Heart left ventricle (tissue), 16 donors: ENCODE results near the gene FBXL14. TPM values are rescaled to one million over a fixed set of nuclear protein-coding genes. Genes with fewer than 3 reads are reported as not detected.
A peak's percentile ranks its signal among the peaks of the same experiment; 100 is the strongest.

Source experiments
- ATAC-seq, 4 donors: fragments of 200-7000 bp; cut with Tn5 transposase; one replicate each; pipeline ENCODE4 v1.9.1; 2020 to 2022; ENCODE audit warnings: moderate library complexity in 4 of 4, mild to moderate bottlenecking in 3 of 4, moderate number of reproducible peaks in 1 of 4
- DNase-seq, 5 donors: peaks; one replicate each; pipeline ENCODE4 v3.0.0-alpha.2; 2020
- H3K27ac ChIP-seq, 12 donors: fragments of 200-600 bp; sonication (generic) in 4 of 12; one replicate each; pipeline versions ENCODE4 v1.5.0 to v1.8.0; 2016 to 2022; ENCODE audit warnings: mild to moderate bottlenecking in 2 of 12
- H3K27me3 ChIP-seq, 9 donors: fragments of 200-600 bp; sonication (generic) in 2 of 9; one replicate each; pipeline versions ENCODE4 v1.5.1 to v1.8.0; 2016 to 2022; ENCODE audit warnings: mild to moderate bottlenecking in 3 of 9
- H3K36me3 ChIP-seq, 9 donors: fragments of 200-600 bp; sonication (generic) in 2 of 9; one replicate each; pipeline versions ENCODE4 v1.5.0 to v1.8.0; 2018 to 2022; ENCODE audit warnings: mild to moderate bottlenecking in 2 of 9
- H3K4me1 ChIP-seq, 12 donors: fragments of 200-600 bp; sonication (generic) in 4 of 12; one replicate each; pipeline versions ENCODE4 v1.5.0 to v1.8.0; 2016 to 2022; ENCODE audit warnings: mild to moderate bottlenecking in 3 of 12
- H3K4me3 ChIP-seq, 12 donors: fragments of 200-600 bp; sonication (generic) in 4 of 12; one replicate each; pipeline versions ENCODE4 v1.5.0 to v1.8.0; 2017 to 2022; ENCODE audit warnings: mild to moderate bottlenecking in 9 of 12, moderate library complexity in 4 of 12
- H3K9me3 ChIP-seq, 12 donors: fragments of 200-600 bp; sonication (generic) in 4 of 12; one replicate each; pipeline versions ENCODE4 v1.5.0 to v1.8.0; 2016 to 2022; ENCODE audit warnings: mild to moderate bottlenecking in 1 of 12
- POLR2A ChIP-seq, 2 donors: fragments of 450-650 bp; IDR thresholded peaks; one replicate each; pipeline ENCODE4 v1.6.1; 2017; ENCODE audit warnings: antibody characterized with exemption in 2 of 2, mild to moderate bottlenecking in 2 of 2, moderate library complexity in 2 of 2
- WGBS, 4 donors: extraction: QIAGEN DNeasy Blood & Tissue Kit in 2 of 4; methylation state at CpG; one replicate each; pipeline versions ENCODE4 v1.1.5 to v1.1.7; 2013 to 2018; 5-methylcytosine and 5-hydroxymethylcytosine counted together
- intact Hi-C, 10 donors: fragments of 100-400 bp; cut with DNase I; formaldehyde crosslinking; loops; one replicate each; pipeline versions ENCODE4 v1.11.1 to v1.14.2; 2022
- polyA plus RNA-seq, 2 donors: library from polyadenylated mRNA; stranded (reverse); fragments of 200-250 nt; gene quantifications; one replicate each; pipeline ENCODE4 v1.2.3, GENCODE V29; 2013
- total RNA-seq, 9 donors: library from RNA; depleted of rRNA in 2 of 9; stranded (reverse); fragments of >200 nt in 2 of 9; fragmentation: NEBNext Ultra II Directional in 3 of 9; extraction: Animal tissue kit (Norgen Biotek cat#: 25700) in 3 of 9; gene quantifications; one replicate each; pipeline versions ENCODE4 v1.1.0 to v1.2.4, GENCODE V29; 2016 to 2023
- TF ChIP-seq, protein P1 (sequence below), 12 donors: fragments of 200-600 bp; sonication (generic) in 4 of 12; IDR thresholded peaks; one replicate each; pipeline versions ENCODE4 v1.5.0 to v1.8.0; 2018 to 2022; ENCODE audit warnings: antibody characterized with exemption in 12 of 12, mild to moderate bottlenecking in 5 of 12
- donor health status: ischemic (EF 13 %, LVEDD 7.1; RV severe dilation, severe dysfunction).
- donor health status: healthy with polysubstance abuse.
- donor health status: DM: no; HTN: yes; CAD: no.
- donor health status: DM: no; HTN: no; CAD: no.
- donor health status: ischemic (EF 25% LVEDD 6.9; RV normal size, moderate dysfunction).
- donor health status: ischemic (EF 25% LVEDD 5.7; RV mildly dilated, moderate dysfunction).
- donor health status: healthy.
- donor health status: DM: yes; HTN: yes; CAD: no.
- donor health status: ischemic (EF 35%, LVEDD 5.7; RV mildly dilated, moderate dysfunction).
- donor health status: nonischemic (EF 11% LVEDD 7.7; RV severe dilation, severe dysfunction).
- donor health status: DM: yes; HTN: yes; CAD: no.
- donor health status: PGD.
- donor health status: ischemic (EF 29% LVEDD 5.4; RV normal size, mild dysfunction).
- donor health status: nonischemic (EF 23%, LVEDD 6.1; RV moderate dilation, normal function).

Gene FBXL14
- total and polyA plus RNA-seq, 11 donors: 1.7 to 10.1 (median 8.4) TPM

GRCh38 chr12:1576410-1577241 is 17.8 kb downstream of the FBXL14 start:
- ATAC-seq (peak; percentile 44 to 63 (median 48)), DNase-seq (peak in 4 of 5 donors; percentile 40 to 66 (median 43))
- Histone ChIP-seq H3K4me1 (peaks cover 0 to 35% (median 25%) of the 10 kb centered on the region in 12 donors), H3K4me3 (peak overlapping the region in 9 of 12 donors; percentile 5 to 32 (median 18)), H3K9me3 (no peaks in the 10 kb centered on the region), H3K36me3 (no peaks in the 10 kb centered on the region), H3K27me3 (no peaks in the 10 kb centered on the region), H3K27ac (peak overlapping the region in 10 of 12 donors; percentile 3 to 72 (median 22))
- intact Hi-C loops: loop anchor here in 1 of 10 donors (10.0 kb wide), 1 partner anchor 52 kb away; no protein-coding TSS in a partner anchor
- no peak for TF ChIP-seq POLR2A (IDR thresholded peaks at IDR 0.05)
- WGBS, 4 donors: 40 to 45% (median 43%) methylated on average over 21 of the region's 21 CpGs

- no peak for TF ChIP-seq POLR2A (IDR thresholded peaks at IDR 0.05)
- TF ChIP-seq, protein P1, sequence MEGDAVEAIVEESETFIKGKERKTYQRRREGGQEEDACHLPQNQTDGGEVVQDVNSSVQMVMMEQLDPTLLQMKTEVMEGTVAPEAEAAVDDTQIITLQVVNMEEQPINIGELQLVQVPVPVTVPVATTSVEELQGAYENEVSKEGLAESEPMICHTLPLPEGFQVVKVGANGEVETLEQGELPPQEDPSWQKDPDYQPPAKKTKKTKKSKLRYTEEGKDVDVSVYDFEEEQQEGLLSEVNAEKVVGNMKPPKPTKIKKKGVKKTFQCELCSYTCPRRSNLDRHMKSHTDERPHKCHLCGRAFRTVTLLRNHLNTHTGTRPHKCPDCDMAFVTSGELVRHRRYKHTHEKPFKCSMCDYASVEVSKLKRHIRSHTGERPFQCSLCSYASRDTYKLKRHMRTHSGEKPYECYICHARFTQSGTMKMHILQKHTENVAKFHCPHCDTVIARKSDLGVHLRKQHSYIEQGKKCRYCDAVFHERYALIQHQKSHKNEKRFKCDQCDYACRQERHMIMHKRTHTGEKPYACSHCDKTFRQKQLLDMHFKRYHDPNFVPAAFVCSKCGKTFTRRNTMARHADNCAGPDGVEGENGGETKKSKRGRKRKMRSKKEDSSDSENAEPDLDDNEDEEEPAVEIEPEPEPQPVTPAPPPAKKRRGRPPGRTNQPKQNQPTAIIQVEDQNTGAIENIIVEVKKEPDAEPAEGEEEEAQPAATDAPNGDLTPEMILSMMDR (IDR thresholded peaks at IDR 0.05): no peak
- no peaks in the 10 kb centered on the region for H3K27me3 ChIP-seq
- intact Hi-C loops: loop anchor here in 1 of 10 donors (10.0 kb wide), 1 partner anchor 51 kb away; no protein-coding TSS in a partner anchor
- H3K4me1 ChIP-seq: peaks cover 0 to 30% (median 25%) of the 10 kb centered on the region in 12 donors
- peak; percentile 10 to 59 (median 30) for ATAC-seq
- H3K27ac ChIP-seq: peak overlapping the region in 9 of 12 donors; percentile 3 to 72 (median 23)
- no peaks in the 10 kb centered on the region for H3K36me3 ChIP-seq
- WGBS, 4 donors: 30 to 44% (median 38%) methylated on average over 22 to 23 of the region's 23 CpGs
- H3K9me3 ChIP-seq: no peaks in the 10 kb centered on the region
- no peak for DNase-seq
- H3K4me3 ChIP-seq: peak overlapping the region in 8 of 12 donors; percentile 13 to 32 (median 20)
Measured at GRCh38 chr12:1575408-1576401, 18.7 kb downstream of the FBXL14 start.

- Histone ChIP-seq H3K27me3 (no peaks in the 10 kb centered on the region), H3K27ac (peak overlapping the region in 1 of 12 donors; percentile 21), H3K36me3 (no peaks in the 10 kb centered on the region), H3K4me3 (peak overlapping the region in 1 of 12 donors; percentile 18), H3K9me3 (no peaks in the 10 kb centered on the region), H3K4me1 (peaks cover 0 to 30% (median 25%) of the 10 kb centered on the region in 12 donors)
- TF ChIP-seq POLR2A (IDR thresholded peaks at IDR 0.05): no peak
- TF ChIP-seq, protein P1 (IDR thresholded peaks at IDR 0.05): no peak
- 61 to 75% (median 69%) methylated on average over 1 of the region's 1 CpG for WGBS, 4 donors
- ATAC-seq (no peak), DNase-seq (no peak)
- intact Hi-C loops: loop anchor here in 1 of 10 donors (10.0 kb wide), 1 partner anchor 50 kb away; no protein-coding TSS in a partner anchor
Measured at GRCh38 chr12:1574865-1575259, 19.5 kb downstream of the FBXL14 start.
